HG03558 (cell line): Measurements from ENCODE around the gene DNAJB8.

ENCODE experiments used
- ATAC-seq: cut with Tn5 transposase; IDR thresholded peaks from one replicate; pipeline ENCODE4 v1.9.1; 2021; ENCODE audit warnings: moderate number of reproducible peaks; ENCODE audit not compliant: unreplicated experiment; ENCODE audit errors: extremely low read depth

DNAJB8 gene

GRCh38 chr3:128469556-128469955 is 2.9 kb upstream of the DNAJB8 start:
- ATAC-seq = no peak

DNA sequence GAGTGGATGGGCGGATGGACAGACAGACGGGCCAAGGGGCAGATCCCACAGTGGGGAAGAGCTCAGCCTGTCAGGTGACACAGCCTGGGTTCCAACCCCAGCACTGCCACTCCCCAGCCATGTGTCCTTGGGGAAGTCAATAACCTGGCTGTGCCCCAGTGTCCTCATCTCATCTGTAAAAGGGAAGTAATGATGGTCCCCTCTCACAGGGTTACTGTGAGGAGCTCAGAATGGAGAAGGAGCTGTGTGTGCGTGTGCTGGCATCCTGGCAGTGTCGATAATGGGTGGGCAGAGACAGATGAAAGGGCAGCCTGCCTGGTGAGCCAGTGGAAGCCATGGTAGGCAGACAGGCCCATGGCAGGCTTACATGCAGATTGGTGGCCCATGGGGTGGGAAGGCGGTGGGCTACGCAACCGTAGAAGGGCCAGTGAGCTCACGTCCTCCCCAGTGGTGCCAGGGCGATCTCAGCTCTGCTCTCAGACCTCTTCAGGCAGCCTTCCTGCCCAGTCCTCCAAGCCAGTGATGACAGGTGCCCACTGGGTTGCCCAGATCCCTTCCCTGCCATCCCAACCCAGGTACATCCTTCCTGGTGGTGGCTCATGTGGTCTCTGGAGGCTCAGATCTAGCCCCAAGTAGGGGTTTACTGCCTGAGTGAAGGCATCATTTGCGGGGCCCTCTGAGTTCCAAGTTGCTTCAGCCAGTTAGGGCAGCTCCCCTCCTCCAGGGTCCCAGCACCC is 2.3 kb upstream of the DNAJB8 start:
- no peak for ATAC-seq

DNA sequence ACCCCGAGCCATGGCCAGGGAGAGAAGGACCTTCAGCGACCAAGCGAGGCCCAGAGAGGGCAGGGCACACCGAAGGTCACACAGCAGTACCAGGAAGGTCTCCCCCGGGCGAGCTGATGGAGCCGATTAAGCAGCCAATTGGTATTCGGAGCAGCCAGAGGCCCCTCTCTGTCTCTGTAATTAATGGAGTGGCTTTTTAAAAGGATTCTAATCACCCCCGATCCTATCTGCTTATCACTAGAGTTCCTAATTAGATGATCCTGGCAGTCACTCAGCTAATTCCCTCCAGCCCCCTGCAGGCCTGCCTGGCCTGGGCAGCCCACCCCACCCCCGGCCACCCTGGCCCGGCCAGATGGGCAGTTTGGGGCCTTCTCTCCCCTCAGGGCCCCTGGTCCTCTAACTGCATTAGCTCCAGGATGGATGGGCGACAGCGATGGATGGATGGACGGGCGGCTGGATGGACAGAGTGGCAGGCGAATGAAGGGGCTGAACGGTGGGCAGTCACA is 1.6 kb upstream of the DNAJB8 start:
- no peak for ATAC-seq

- ATAC-seq = no peak
Observed at GRCh38 chr3:128464702-128465101, 2.0 kb downstream of the DNAJB8 start.

DNA sequence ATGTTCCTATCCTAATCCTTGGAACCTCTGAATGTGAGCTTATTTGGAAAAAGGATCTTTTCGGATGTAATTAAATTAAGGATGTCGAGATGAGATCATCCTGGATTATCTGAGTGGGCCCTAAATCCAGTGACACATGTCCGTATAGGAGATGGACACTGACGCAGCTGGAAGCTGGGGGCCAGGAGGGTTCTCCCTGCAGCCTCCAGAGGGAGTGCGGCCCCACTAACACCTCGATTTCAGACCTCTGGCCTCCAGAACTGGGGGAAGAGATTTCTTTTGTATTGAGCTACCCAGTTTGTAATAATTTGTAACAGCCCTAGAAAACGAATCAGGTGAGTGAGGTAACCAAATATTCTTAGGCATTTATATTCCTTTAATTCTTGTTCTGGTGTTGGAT is 2.5 kb downstream of the DNAJB8 start:
- ATAC-seq = no peak

GRCh38 chr3:128463771-128464170 is 2.9 kb downstream of the DNAJB8 start:
- ATAC-seq = no peak

DNA sequence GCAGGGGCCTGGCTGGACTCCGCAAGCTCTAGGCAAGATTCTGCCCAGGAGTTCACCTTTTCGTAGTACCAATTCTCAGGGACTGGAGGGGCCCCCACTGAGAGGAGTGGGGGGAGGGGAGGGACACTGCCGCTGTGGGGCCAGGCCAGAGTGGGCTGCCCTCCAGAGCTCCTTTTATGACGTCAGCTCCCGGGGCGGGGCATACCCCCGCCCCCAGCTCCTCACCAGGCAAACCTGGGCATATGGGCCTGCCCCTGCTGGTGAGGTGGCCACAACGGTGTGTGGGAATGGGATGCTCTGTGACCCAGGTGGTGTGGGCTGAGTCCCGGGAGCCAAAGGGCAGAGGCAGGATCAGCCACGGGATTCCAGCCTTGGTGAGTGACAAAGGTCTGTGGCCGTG is 3.3 kb downstream of the DNAJB8 start:
- no peak for ATAC-seq

- no peak for ATAC-seq
Observed at GRCh38 chr3:128462931-128463330, 3.8 kb downstream of the DNAJB8 start.

DNA sequence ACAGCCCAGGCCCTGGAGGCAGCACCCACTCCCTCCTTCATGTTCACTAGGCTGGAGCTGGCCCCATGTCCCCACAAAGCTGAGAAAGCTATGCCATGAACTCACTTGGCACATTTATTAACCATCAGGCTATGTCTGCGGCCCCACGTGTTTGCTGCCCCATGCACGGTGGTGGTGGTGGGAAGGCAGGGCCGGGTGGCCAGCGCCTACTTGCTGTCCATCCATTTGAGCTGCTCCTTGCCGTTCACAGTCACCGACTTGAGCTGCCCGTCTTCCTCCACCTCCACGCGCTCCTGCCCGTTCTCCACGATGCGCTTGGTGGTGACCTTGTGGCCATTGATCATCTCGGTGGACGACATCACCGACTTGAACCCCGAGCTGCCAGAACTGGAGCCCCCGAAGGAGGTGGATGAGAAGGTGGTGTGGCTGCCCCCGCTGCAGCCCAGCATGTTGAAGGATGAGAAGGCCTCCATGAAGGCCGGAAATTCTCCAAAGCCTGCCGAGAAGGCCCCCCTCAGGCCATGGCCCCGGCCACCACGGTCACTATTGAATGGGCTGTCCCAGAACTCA is 4.3 kb downstream of the DNAJB8 start:
- ATAC-seq = no peak

DNA sequence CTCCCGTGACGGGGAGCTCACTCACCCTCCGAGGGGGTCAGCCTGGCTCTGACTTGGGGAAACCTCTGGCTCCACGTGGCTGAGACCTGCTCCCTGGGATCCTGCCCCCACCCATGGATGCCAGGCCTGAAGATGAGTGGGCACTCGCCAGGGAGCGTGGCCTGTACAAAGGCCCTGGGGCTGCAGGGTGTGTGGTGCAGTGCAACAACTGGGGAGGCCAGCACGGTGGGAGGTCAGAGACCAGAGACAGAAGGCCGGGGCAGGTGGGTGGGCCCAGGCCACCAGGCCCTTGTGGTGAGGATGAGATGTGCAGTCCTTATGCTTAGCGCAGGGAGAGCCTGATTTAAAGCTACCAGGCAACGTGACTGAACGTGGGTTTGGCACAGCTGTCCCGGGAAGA is 5.0 kb downstream of the DNAJB8 start:
- ATAC-seq = no peak

DNA sequence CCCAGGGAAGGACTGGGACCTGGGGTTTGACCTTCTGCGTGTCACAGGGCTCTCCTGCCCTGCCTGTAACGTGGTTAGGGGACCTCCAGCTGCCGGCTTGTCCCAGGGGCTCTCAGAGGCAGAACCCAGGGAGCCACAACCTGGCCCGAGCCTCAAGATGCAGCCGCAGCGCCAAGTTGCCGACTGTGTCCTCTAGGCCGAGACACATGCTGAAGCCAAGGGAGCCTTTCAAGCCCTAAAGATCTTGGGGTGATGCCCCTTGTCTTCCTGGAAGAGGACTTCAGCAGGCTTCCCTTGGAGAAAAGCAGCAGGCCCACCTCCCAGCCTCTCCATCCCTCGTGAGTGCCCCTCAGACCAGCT is 7.2 kb downstream of the DNAJB8 start:
- no peak for ATAC-seq

DNA sequence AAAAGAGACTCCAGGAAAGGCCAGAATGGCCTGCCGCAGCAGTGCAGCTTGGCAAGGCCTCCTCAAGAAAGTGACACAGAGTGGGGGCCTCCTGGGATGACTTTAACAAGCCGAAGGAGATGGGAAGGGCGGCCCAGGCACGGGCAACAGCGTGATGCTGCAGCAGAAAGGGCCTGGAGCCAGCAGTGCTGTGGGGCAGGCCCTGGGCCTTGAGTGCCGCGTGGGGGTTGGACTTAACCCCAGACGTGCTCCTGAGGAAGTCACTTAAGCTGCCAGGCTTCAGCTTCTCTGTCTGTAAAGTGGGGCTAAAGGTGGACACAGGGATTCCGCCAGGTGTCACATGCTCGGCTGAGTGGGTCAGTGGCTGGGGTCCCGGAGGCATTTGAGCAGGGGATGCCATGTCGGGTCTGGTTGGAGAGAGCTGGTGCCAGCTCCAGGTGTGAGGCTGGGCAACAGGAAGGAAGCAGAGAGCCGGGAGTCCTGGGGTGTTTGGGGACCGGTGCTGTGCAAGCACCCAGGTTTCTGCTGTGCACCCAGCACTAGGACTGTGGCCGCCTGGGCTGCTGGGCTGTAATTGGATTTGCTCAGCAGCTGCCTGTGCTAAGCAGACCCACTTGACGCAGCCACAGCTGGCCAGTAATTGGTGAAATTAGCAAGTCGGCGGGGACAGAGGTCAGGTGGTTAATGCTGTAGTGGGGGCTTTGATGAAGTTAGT is 7.8 kb downstream of the DNAJB8 start:
- ATAC-seq = no peak

- no peak for ATAC-seq
Observed at GRCh38 chr3:128457937-128458336, 8.8 kb downstream of the DNAJB8 start.

DNA sequence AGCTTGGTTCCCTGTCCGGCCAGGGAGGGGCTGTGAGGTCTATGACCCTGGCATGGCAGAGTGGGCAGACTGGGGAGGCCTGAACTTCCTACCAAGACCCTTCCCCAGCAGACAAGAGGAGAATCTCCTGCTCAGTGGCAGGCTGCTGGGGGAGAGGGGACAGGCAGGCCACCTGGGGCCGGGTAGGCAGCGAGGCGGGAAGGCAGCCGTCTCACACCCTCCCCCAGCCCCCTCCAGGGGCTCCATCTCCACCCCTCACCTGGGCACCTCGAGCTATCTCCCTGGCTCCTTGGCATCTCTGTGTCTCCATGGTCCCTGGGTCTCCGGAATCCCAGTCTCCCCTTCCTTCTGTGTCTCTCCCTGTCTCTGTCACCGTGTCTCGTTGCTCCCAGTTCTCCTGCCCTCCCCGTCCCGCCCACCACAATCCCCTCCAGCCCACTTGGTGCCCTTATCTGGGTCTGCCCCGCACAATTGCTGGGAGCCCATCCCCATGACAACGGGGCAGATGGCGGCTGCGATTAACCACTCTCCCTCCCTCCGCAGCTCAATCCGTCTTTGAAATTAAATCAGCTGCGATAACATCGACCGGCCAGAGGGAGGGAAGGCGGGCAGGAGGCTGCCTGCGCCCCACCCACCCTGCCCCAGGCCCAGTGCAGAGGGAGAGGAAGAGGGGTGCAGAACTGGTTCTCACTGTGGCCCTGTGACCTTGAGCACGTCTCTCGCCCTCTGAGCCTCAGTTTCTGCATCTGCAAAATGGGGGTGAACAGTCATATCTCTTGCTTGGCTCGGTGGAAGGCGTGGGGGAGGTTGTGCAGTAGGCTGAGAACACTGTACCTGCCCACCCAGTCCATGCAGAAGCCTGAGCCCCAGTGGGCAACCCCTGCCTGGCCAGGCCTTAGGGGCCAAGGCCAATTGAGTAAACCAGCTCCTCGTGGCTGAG is 9.6 kb downstream of the DNAJB8 start:
- no peak for ATAC-seq

DNA sequence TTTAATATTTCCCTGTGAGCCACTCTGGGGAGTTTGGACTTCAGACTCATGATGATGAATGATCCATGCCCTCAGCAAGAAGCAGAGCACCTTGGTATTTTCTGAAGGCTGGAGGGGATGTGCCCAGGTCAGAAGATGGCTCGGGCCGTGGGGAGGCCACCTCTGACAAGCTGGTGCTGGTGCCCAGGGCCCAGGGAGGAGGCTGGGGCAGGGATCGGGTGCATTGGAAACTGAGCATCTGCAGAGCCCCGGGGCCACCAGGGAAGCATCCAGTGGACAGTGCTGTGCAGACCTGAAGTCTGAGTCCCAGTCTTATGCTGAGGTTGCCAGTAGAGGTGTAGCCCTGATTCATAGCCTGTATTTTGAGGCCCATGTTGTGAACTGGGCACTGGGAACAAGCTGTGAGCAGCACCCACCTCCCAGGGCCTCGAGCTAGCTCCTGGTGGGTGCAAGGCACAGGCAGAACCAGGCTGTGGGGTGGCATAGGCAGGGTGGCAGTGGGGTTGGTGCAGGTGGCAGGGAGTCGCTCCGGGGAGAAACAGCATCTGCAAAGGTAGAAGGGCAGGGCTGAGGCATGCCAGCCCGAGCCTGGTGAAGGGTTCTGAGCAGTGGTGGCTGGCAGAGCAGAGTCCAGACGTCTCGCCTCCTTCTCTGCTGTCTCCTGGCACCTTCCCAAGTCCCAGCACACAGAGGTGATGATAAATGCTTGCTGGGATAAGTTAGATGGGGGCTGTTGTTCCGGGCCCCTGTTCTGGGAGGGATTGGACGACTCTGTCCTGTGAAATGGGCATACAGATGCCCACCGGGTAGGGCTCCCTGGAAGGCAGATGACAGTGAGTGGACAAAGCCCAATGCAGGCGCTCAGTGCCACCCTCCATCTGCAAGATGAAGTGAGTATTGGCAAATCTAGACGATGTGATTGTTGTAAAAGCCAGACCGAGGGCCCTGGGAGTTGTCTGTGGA is 10.6 kb downstream of the DNAJB8 start:
- ATAC-seq = no peak

DNA sequence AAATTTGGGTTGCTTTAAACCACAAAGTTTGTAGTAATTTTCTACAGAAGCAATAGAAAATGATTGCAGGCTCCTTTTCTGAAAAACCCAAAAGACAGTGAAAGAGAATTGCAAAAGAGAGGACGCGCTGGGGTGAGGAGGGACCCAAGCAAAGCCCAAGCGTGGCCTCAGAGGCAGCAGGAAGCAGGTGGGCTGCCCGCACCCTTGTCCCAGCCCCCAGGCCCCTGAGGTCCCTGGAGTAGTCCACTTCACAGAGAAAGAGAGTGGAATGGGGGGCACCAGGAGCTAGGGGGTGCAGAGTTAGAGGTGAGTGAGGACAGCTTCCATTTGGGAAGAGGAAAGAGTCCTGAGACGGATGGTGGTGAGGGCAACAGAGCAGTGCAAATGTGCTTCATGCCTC is 11.6 kb downstream of the DNAJB8 start:
- ATAC-seq = no peak

DNA sequence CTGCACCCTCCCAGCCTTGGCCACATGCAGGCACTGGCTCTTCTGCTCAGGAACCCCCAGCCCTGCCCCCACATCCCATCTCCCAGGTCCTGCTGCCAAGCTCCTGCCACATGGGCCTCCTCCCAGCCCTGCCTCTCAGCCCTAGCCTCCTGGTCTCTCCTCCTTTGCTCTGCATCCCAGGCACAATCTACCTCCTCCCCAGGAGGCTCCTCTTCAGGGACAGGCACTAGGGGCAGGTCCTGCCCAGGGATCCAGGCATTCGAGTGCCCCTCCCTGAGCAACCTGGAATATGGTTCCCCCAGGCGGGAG is 12.4 kb downstream of the DNAJB8 start:
- no peak for ATAC-seq

DNA sequence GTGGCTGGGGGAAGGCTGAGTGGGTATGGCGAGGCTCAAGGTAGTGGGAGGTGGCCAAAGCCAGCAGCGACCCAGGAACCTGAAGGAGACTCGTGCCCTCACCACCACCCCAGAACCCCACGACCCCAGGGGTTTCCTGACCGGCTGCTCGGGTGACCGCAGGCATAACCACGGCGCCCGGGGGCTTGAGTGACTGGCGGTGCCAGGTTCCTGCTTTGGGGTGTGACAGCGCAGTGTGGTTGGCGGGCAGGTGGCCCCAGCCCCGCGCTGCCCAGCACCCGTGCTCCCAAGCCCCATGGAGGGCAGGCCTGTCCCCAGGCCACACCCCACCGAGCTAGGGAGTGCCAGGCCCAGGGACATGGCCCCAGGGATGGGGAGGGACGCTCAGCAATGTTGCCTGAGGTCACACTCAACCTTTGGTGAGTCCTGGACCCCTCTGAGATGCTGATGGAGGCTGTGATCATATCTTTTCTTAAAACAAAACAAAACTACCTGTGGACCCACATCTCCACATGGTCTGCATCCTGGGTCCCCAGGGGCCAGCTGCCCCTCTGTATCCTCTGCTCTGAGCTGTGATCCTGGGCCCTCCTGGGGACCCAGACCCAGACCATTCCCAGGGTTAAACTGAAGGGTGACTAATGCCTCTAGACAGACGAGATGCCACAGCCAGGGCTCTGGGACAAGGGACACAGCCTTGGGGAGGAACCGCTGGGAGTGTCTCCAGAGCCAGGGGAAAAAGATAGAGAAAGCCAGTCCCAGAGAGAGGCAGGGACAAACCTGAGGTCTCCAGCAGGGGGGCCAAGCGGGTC is 13.0 kb downstream of the DNAJB8 start:
- no peak for ATAC-seq
